SK-N-SH (cell line): Measurements from ENCODE around the gene PLXNA4. TPM values are rescaled to one million over a fixed set of nuclear protein-coding genes. Genes with fewer than 3 reads are reported as not detected.
A peak's percentile ranks its signal among the peaks of the same experiment; 100 is the strongest.

Experiments
- CTCF ChIA-PET: fragments of 300-600, 350-600 bp; formaldehyde crosslinking; extraction: SDS; loops from one replicate; lab custom pipeline; 2021; lab: Yijun Ruan, JAX
- POLR2A ChIA-PET: fragments of 350-600 bp; sonication (Branson Sonifier 250); formaldehyde crosslinking; extraction: SDS; loops from one replicate; lab custom pipeline; 2020; ENCODE audit warnings: antibody characterized with exemption, inconsistent platforms; lab: Yijun Ruan, JAX
- DNase-seq: peaks from one replicate; pipeline ENCODE4 v3.0.0; 2012
- H2AFZ ChIP-seq: fragments of 200-600 bp; sonication (generic); 2 replicates; pipeline ENCODE4 v1.8.1; 2016; ENCODE audit warnings: antibody characterized with exemption, mild to moderate bottlenecking, low read depth
- H3F3A ChIP-seq: fragments of 200-600 bp; sonication (generic); replicated peaks from 2 replicates; pipeline ENCODE3; 2016; ENCODE audit warnings: antibody characterized with exemption, mild to moderate bottlenecking; ENCODE audit not compliant: insufficient read depth
- H3K27ac ChIP-seq, 2 experiments: fragments of 200-500 bp in 1 of 2; fragments of 200-600 bp in 1 of 2; sonication (Bioruptor generic) in 1 of 2; sonication (generic), shearing (Covaris generic) in 1 of 2; 2 replicates each; pipeline versions ENCODE4 v1.5.1 to v1.6.1; 2014 to 2016; ENCODE audit warnings: low read depth in 2 of 2, inconsistent platforms in 1 of 2, low read length in 1 of 2, mild to moderate bottlenecking in 1 of 2, mixed read lengths in 1 of 2
- H3K27me3 ChIP-seq: fragments of 200-600 bp; sonication (generic), shearing (Covaris generic); 2 replicates; pipeline ENCODE4 v1.6.1; 2016; ENCODE audit warnings: mixed run types; ENCODE audit not compliant: insufficient read depth
- H3K36me3 ChIP-seq, 2 experiments: fragments of 200-500 bp in 1 of 2; fragments of 200-600 bp in 1 of 2; sonication (Bioruptor generic) in 1 of 2; sonication (generic) in 1 of 2; replicated peaks in 1 of 2; 2 replicates each; pipeline versions ENCODE3 to v1.5.1; 2014 to 2016; ENCODE audit warnings: low read length in 1 of 2, mild to moderate bottlenecking in 1 of 2; ENCODE audit not compliant: insufficient read depth in 2 of 2, control insufficient read depth in 1 of 2
- H3K4me1 ChIP-seq, 2 experiments: fragments of 200-500 bp in 1 of 2; fragments of 200-600 bp in 1 of 2; sonication (Bioruptor generic) in 1 of 2; sonication (generic), shearing (Covaris generic) in 1 of 2; 2 replicates each; pipeline versions ENCODE4 v1.5.1 to v1.6.1; 2014 to 2016; ENCODE audit warnings: low read depth in 1 of 2, low read length in 1 of 2, mixed run types in 1 of 2; ENCODE audit not compliant: insufficient read depth in 2 of 2, control insufficient read depth in 1 of 2
- H3K4me2 ChIP-seq: fragments of 200-600 bp; sonication (generic), shearing (Covaris generic); 2 replicates; pipeline ENCODE4 v1.6.1; 2017; ENCODE audit warnings: mixed run types
- H3K4me3 ChIP-seq, 2 experiments: fragments of 200-500 bp in 1 of 2; fragments of 200-600 bp in 1 of 2; sonication (Bioruptor generic) in 1 of 2; sonication (generic), shearing (Covaris generic) in 1 of 2; 2 replicates each; pipeline versions ENCODE4 v1.5.1 to v1.8.1; 2014 to 2016; ENCODE audit warnings: low read depth in 2 of 2, inconsistent platforms in 1 of 2, low read length in 1 of 2, mild to moderate bottlenecking in 1 of 2, mixed read lengths in 1 of 2, moderate library complexity in 1 of 2
- H3K79me2 ChIP-seq: fragments of 200-600 bp; sonication (generic); 2 replicates; pipeline ENCODE4 v1.8.1; 2017; ENCODE audit warnings: mild to moderate bottlenecking; ENCODE audit not compliant: insufficient read depth
- H3K9ac ChIP-seq: fragments of 200-600 bp; sonication (generic); 2 replicates; pipeline ENCODE4 v1.6.1; 2017; ENCODE audit warnings: mixed run types
- H3K9me2 ChIP-seq: fragments of 200-600 bp; sonication (generic); 2 replicates; pipeline ENCODE4 v1.6.1; 2017; ENCODE audit warnings: mixed run types
- H3K9me3 ChIP-seq: fragments of 200-600 bp; sonication (generic); 2 replicates; pipeline ENCODE4 v1.6.1; 2017; ENCODE audit warnings: mixed run types, mild to moderate bottlenecking, moderate library complexity
- H4K20me1 ChIP-seq: fragments of 200-600 bp; sonication (generic); 2 replicates; pipeline ENCODE4 v1.6.1; 2017; ENCODE audit warnings: mild to moderate bottlenecking, mixed run types; ENCODE audit not compliant: insufficient read depth
- CHD2 ChIP-seq: fragments of 150-350 bp; IDR thresholded peaks from 2 replicates; pipeline ENCODE4 v1.6.1; 2018; ENCODE audit warnings: low read length; ENCODE audit not compliant: partially characterized antibody
- EP300 ChIP-seq, 2 experiments: IDR thresholded peaks; 2 replicates each; pipeline versions ENCODE4 v1.4.0 to v1.6.1; 2012; ENCODE audit warnings: borderline replicate concordance in 1 of 2, low read depth in 1 of 2, low read length in 1 of 2
- EZH2phosphoT487 ChIP-seq: fragments of 200-600 bp; sonication (generic); IDR thresholded peaks from 2 replicates; pipeline ENCODE4 v1.6.1; 2017; ENCODE audit warnings: low read depth, mixed run types, mild to moderate bottlenecking, antibody characterized with exemption, moderate library complexity, borderline replicate concordance
- FOXJ3 ChIP-seq: sonication (generic); formaldehyde crosslinking; IDR thresholded peaks from 2 replicates; pipeline ENCODE4 v1.5.1; 2020; ENCODE audit warnings: mild to moderate bottlenecking, missing genetic modification reagents
- GATA2 ChIP-seq: sonication (generic); formaldehyde crosslinking; IDR thresholded peaks from 2 replicates; pipeline ENCODE4 v1.5.0; 2020; ENCODE audit warnings: mild to moderate bottlenecking, missing genetic modification reagents
- PBX3 ChIP-seq: IDR thresholded peaks from 2 replicates; pipeline ENCODE4; 2012
- RCOR1 ChIP-seq: fragments of 150-350 bp; IDR thresholded peaks from 2 replicates; pipeline ENCODE4 v1.6.1; 2017; ENCODE audit warnings: antibody characterized with exemption, low read length
- REST ChIP-seq: IDR thresholded peaks from 2 replicates; pipeline ENCODE4 v1.6.1; 2012; ENCODE audit warnings: mild to moderate bottlenecking, low read depth, low read length, moderate library complexity
- SIN3A ChIP-seq: IDR thresholded peaks from 2 replicates; pipeline ENCODE4 v1.6.1; 2012; ENCODE audit warnings: low read depth, mild to moderate bottlenecking, low read length, moderate library complexity, borderline replicate concordance
- SMC3 ChIP-seq: IDR thresholded peaks from 2 replicates; pipeline ENCODE4 v1.6.1; 2012; ENCODE audit warnings: low read depth, low read length, improper control_type of control experiment
- TCF12 ChIP-seq: IDR thresholded peaks from 2 replicates; pipeline ENCODE4 v1.4.0; 2012
- WGBS: methylation state at CpG from one replicate; pipeline ENCODE4 v1.1.6; 2017; ENCODE audit warnings: low lambda C conversion rate; 5-methylcytosine and 5-hydroxymethylcytosine counted together
- polyA plus RNA-seq, 3 experiments: library from polyadenylated mRNA; depleted of rRNA; stranded (reverse); fragments of >200 nt; gene quantifications; 2 replicates each; pipeline ENCODE4 v1.2.3, GENCODE V29; 2012
- TF ChIP-seq, protein P1 (sequence below): IDR thresholded peaks from 2 replicates; pipeline ENCODE4 v1.4.0; 2012; ENCODE audit warnings: low read depth, borderline replicate concordance

PLXNA4 gene
- polyA plus RNA-seq, 1 of the 3 experiments (the other 2 are of a cell fraction): 2.4 TPM

DNA sequence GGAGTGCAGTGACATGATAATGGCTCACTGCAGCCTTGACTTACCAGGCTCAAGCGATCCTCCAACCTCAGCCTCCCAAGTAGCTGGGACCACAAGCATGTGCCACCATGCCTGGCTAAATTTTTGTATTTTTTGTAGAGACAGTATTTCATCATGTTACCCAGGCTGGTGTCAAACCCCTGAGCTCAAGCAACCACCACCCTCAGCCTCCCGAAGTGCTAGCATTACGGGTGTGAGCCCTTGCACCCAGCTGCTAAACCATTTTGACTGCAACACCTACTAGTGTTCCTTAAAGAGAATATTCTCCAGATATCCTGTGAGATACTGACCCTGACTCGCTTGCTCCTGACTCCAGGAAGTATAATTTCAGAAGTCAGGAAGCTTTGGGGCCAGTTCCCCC is 85.8 kb downstream of the PLXNA4 start (continued):
- TF ChIP-seq SMC3 (no peak), SIN3A (no peak), EZH2phosphoT487 (no peak)
- TF ChIP-seq, protein P1, sequence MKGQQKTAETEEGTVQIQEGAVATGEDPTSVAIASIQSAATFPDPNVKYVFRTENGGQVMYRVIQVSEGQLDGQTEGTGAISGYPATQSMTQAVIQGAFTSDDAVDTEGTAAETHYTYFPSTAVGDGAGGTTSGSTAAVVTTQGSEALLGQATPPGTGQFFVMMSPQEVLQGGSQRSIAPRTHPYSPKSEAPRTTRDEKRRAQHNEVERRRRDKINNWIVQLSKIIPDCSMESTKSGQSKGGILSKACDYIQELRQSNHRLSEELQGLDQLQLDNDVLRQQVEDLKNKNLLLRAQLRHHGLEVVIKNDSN: no peak

- Histone ChIP-seq H3K27me3 (no peaks in the 10 kb centered on the region), H4K20me1 (no peaks in the 10 kb centered on the region), H3K36me3 (no peaks in the 10 kb centered on the region), H3K79me2 (no peaks in the 10 kb centered on the region), H3K9me3 (no peaks in the 10 kb centered on the region), H3K9me2 (no peaks in the 10 kb centered on the region), H2AFZ (no peak overlapping the region), H3K27ac (peak overlapping the region in 1 of 2 experiments; percentile 19; a peak in 1 of 4 replicates), H3F3A (no peaks in the 10 kb centered on the region), H3K4me2 (no peak overlapping the region), H3K9ac (no peak overlapping the region), H3K4me1 (peaks cover 0 to 61% of the 10 kb centered on the region in 2 experiments; a peak in 1 of 4 replicates), H3K4me3 (no peak overlapping the region)
- DNase-seq: no peak
- no peak for TF ChIP-seq PBX3
- ChIA-PET POLR2A (no interaction called here), CTCF (interaction anchor here (1.0 to 1.5 kb wide), 4 partner anchors 9 to 86 kb away, joined by 3 to 4 read pairs (median 4); partner anchors contain the start of gene PLXNA4)
- WGBS: 71% methylated on average over 6 of the region's 6 CpGs
These were observed 86.5 kb downstream of the PLXNA4 start for GRCh38 chr7:132489776-132490237.

DNA sequence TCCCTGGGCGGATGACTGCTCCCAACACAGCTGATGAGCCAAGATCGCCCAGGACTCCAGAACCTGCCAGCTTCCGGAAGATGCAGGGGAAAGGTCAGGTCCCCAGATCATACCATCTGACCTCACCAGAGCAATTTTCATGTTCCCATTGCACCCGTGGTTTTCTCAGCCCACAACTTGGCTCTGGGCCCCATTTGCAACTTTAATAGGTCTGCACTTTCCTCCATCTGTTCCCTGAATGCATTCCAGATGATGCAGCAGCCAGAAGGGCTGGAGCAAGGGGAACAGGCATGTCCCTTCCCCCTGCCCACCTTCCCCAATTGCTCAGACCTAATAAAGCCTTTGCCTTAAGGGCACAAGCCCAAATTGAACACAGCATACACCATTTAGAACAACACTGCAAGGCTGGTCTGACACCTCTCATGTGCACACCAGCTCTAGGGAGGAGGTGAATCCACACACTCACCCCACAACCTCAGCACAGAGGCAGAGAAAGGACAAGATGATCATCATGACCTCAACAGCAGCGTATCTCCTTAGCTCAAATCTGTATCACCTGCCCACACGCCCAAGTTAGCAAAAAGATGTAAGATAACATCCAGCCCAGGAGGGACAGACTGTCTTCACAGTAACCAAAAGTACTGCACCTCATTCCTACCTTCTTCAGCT is 87.5 kb downstream of the PLXNA4 start:
- Histone ChIP-seq H3K4me2 (no peak overlapping the region), H3K9me3 (no peaks in the 10 kb centered on the region), H3K36me3 (no peaks in the 10 kb centered on the region), H3F3A (no peaks in the 10 kb centered on the region), H3K79me2 (no peaks in the 10 kb centered on the region), H3K9me2 (no peaks in the 10 kb centered on the region), H3K9ac (no peak overlapping the region), H3K27ac (peak overlapping the region in 1 of 2 experiments; percentile 48; a peak in 2 of 4 replicates), H3K4me1 (peaks cover 0 to 55% of the 10 kb centered on the region in 2 experiments; a peak in 1 of 4 replicates), H3K4me3 (no peak overlapping the region), H2AFZ (no peak overlapping the region), H4K20me1 (no peaks in the 10 kb centered on the region), H3K27me3 (no peaks in the 10 kb centered on the region)
- ChIA-PET POLR2A (no interaction called here), CTCF (interaction anchor here (0.8 to 1.8 kb wide), 7 partner anchors 11 to 543 kb away, joined by 3 to 6 read pairs (median 4); partner anchors contain the start of gene PLXNA4)
- WGBS: 63% methylated on average over 5 of the region's 6 CpGs
- no peak for TF ChIP-seq REST
- peak; percentile 86 for TF ChIP-seq CHD2
- no peak for TF ChIP-seq FOXJ3 (CRISPR knock-in tag)
- TF ChIP-seq TCF12: peak; percentile 44
- TF ChIP-seq RCOR1: peak; percentile 86
- peak in 1 of 2 experiments; percentile 86; a peak in 1 of 4 replicates for TF ChIP-seq EP300 (IDR thresholded peaks at IDR 0.05; ENCODE audit: borderline replicate concordance in 1 of 2, low read depth in 1 of 2, low read length in 1 of 2)
- TF ChIP-seq GATA2: 0 out of 2 replicates have a peak, but pooled peaks have one; percentile 13
- peak; percentile 58 for DNase-seq
